GM12878 (cell line): ENCODE results near the gene SYN1. TPM values are rescaled to one million over a fixed set of nuclear protein-coding genes. Genes with fewer than 3 reads are reported as not detected.

Experiments
- ATAC-seq: fragments of 200-7000 bp; cut with Tn5 transposase; 3 replicates; pipeline ENCODE4 v1.9.1; 2020; ENCODE audit warnings: mild to moderate bottlenecking, moderate library complexity
- BruUV-seq: library from RNA; stranded (reverse); fragments of 400-500 nt; replicated peaks from 2 replicates; lab custom pipeline; 2021; lab: Mats Ljungman, UMichigan
- CTCF ChIA-PET: fragments of 300-600 bp; sonication (Branson Sonifier 250); formaldehyde crosslinking; extraction: SDS; loops from one replicate; lab custom pipeline; 2021; ENCODE audit warnings: inconsistent platforms; lab: Yijun Ruan, JAX
- POLR2A ChIA-PET: fragments of 350-600 bp; formaldehyde crosslinking; extraction: SDS; loops from one replicate; lab custom pipeline; 2021; ENCODE audit warnings: inconsistent platforms; lab: Charles Lee
- RAD21 ChIA-PET: fragments of 300-600 bp; sonication (Branson Sonifier 250); formaldehyde crosslinking; loops from one replicate; lab custom pipeline; 2023; ENCODE audit warnings: antibody characterized with exemption; ENCODE audit not compliant: unreplicated experiment; lab: Charles Lee
- SMC1A ChIA-PET: fragments of 300-600 bp; sonication (Branson Sonifier 250); formaldehyde crosslinking; loops from one replicate; lab custom pipeline; 2023; ENCODE audit not compliant: unreplicated experiment, uncharacterized antibody; lab: Charles Lee
- DNase-seq: peaks from one replicate; pipeline ENCODE4 v3.0.0-alpha.2; 2011; ENCODE audit warnings: low read depth, low spot score
- FAIRE-seq: peaks from 3 replicates; lab custom pipeline; 2011; peaks lifted over from hg19 to GRCh38; lab: Jason Lieb, UNC
- H2AFZ ChIP-seq: 2 replicates; pipeline ENCODE4 v1.6.0; 2011; ENCODE audit warnings: low read depth, low read length, control low read depth; ENCODE audit not compliant: control insufficient read depth
- H3K27ac ChIP-seq: 2 replicates; pipeline ENCODE4 v1.5.1; 2011; ENCODE audit warnings: control low read depth; ENCODE audit not compliant: control insufficient read depth, insufficient read depth
- H3K27me3 ChIP-seq, 2 experiments: replicated peaks in 1 of 2; 2 replicates each; pipeline versions ENCODE4 v1.6.0 to v1.6.1; 2011; ENCODE audit warnings: low read length in 1 of 2; ENCODE audit not compliant: control insufficient read depth in 2 of 2, insufficient read depth in 2 of 2
- H3K36me3 ChIP-seq, 2 experiments: 2 replicates each; pipeline ENCODE4 v1.5.1; 2011; ENCODE audit warnings: low read length in 1 of 2; ENCODE audit not compliant: control insufficient read depth in 2 of 2, insufficient read depth in 2 of 2
- H3K4me1 ChIP-seq: 2 replicates; pipeline ENCODE4 v1.6.1; 2011; ENCODE audit warnings: mild to moderate bottlenecking, low read length, moderate library complexity, mixed read lengths; ENCODE audit not compliant: control insufficient read depth, insufficient read depth
- H3K4me2 ChIP-seq: 2 replicates; pipeline ENCODE4 v1.6.0; 2011; ENCODE audit warnings: control low read depth; ENCODE audit not compliant: control insufficient read depth, insufficient read depth
- H3K4me3 ChIP-seq: fragments of 200-600 bp; sonication (generic); 2 replicates; pipeline ENCODE4 v1.5.1; 2016
- H3K79me2 ChIP-seq: 2 replicates; pipeline ENCODE4 v1.6.0; 2011; ENCODE audit warnings: low read length; ENCODE audit not compliant: control insufficient read depth, insufficient read depth
- H3K9ac ChIP-seq: 2 replicates; pipeline ENCODE4 v1.8.0; 2011; ENCODE audit warnings: low read length, control low read depth, mixed read lengths; ENCODE audit not compliant: control insufficient read depth, insufficient read depth
- H3K9me3 ChIP-seq: replicated peaks from 3 replicates; pipeline ENCODE4 v1.5.1; 2011; ENCODE audit warnings: mild to moderate bottlenecking, low read length; ENCODE audit not compliant: control insufficient read depth, insufficient read depth
- H4K20me1 ChIP-seq: 2 replicates; pipeline ENCODE4 v1.6.0; 2011; ENCODE audit not compliant: control insufficient read depth, insufficient read depth
- GATAD2B ChIP-seq: fragments of 450-650 bp; conservative IDR thresholded peaks from 2 replicates; pipeline ENCODE4 v1.6.1; 2017; ENCODE audit warnings: low read depth, mild to moderate bottlenecking, moderate library complexity
- IRF4 ChIP-seq: IDR thresholded peaks from 2 replicates; pipeline ENCODE4 v1.6.1; 2011; ENCODE audit warnings: low read depth, low read length
- NR2F1 ChIP-seq: fragments of 450-650 bp; conservative IDR thresholded peaks from 2 replicates; pipeline ENCODE4 v1.6.1; 2017; ENCODE audit warnings: mild to moderate bottlenecking
- ZBTB40 ChIP-seq: fragments of 450-650 bp; IDR thresholded peaks from 2 replicates; pipeline ENCODE4 v1.6.1; 2016; ENCODE audit warnings: mild to moderate bottlenecking, moderate library complexity, borderline replicate concordance
- WGBS: methylation state at CpG from one replicate; pipeline ENCODE4 v1.1.6; 2016; ENCODE audit warnings: low lambda C conversion rate; ENCODE audit not compliant: insufficient replicate concordance, insufficient coverage; ENCODE audit errors: missing lambda C conversion rate; 5-methylcytosine and 5-hydroxymethylcytosine counted together
- in situ Hi-C: fragments of 300-500 bp; cut with MboI; formaldehyde crosslinking; loops from 9 replicates; pipeline ENCODE4 v1.14.3; 2018; ENCODE audit warnings: mixed read lengths
- intact Hi-C: fragments of 100-400 bp; cut with micrococcal nuclease; formaldehyde crosslinking; loops from one replicate; pipeline ENCODE4 v1.14.2; 2022; ENCODE audit not compliant: unreplicated experiment
- polyA plus RNA-seq, 11 experiments: library from polyadenylated mRNA; depleted of rRNA in 4 of 11; unstranded in 6 of 11; stranded (reverse) in 5 of 11; fragments of >200 nt; fragmentation: Nextera tagmentation in 4 of 11; fragmentation: Illumina TruSeq in 1 of 11; extraction: Ambion mirVana in 4 of 11; extraction: Trizol in 1 of 11; gene quantifications; 1 replicate in 1 of 11; 2 replicates in 10 of 11; pipeline versions ENCODE4 v1.2.1 to v1.2.3, GENCODE V29; 2011 to 2016; ENCODE audit warnings: inconsistent platforms in 2 of 11, missing spikeins in 2 of 11, low read depth in 1 of 11
- total RNA-seq, 4 experiments: library from RNA; depleted of rRNA in 3 of 4; stranded (reverse); fragments of >200 nt in 3 of 4; fragmentation: Illumina TruSeq in 1 of 4; extraction: Trizol in 1 of 4; gene quantifications; 2 replicates each; pipeline versions ENCODE4 v1.2.1 to v1.2.3, GENCODE V29; 2013 to 2021

Gene SYN1
- total and polyA plus RNA-seq, 10 of the 15 experiments (the other 5 are each of a cell fraction or from before 2014, with no cell fraction given): 0.09 to 0.57 (median 0.16) TPM; not detected in 3

GRCh38 chrX:47564438-47565085 lies 55.1 kb downstream of the SYN1 start:
- intact Hi-C loops (loop anchor here (5.0 kb wide), 3 partner anchors 188 to 463 kb away; partner anchors contain the start of gene ZNF81), in situ Hi-C loops (loop anchor here (10.0 kb wide), 2 partner anchors 80 to 460 kb away; no protein-coding TSS in a partner anchor)
- Histone ChIP-seq H3K9ac (no peak overlapping the region), H3K27me3 (no peaks in the 10 kb centered on the region), H3K79me2 (peaks cover 22% of the 10 kb centered on the region), H3K36me3 (peaks cover 4 to 13% of the 10 kb centered on the region in 2 experiments), H3K4me3 (peak overlapping the region; percentile 40; the same call in 1 of the 2 replicates), H3K4me1 (no peaks in the 10 kb centered on the region; the same call in 1 of the 2 replicates), H3K27ac (peak overlapping the region; percentile 4; the same call in 1 of the 2 replicates), H3K9me3 (no peaks in the 10 kb centered on the region; the same call in 2 of the 3 replicates), H3K4me2 (peak overlapping the region; percentile 1; the same call in 1 of the 2 replicates), H4K20me1 (no peaks in the 10 kb centered on the region), H2AFZ (no peak overlapping the region)
- TF ChIP-seq IRF4: peak; percentile 69; the same call in 1 of the 2 replicates
- no peak for TF ChIP-seq ZBTB40
- 0 out of 2 replicates have a peak, but pooled peaks have one; percentile 29 for TF ChIP-seq GATAD2B
- TF ChIP-seq NR2F1: peak; percentile 45; the same call in 1 of the 2 replicates
- ATAC-seq (peak; percentile 19), DNase-seq (no peak), FAIRE-seq (no peak)
- SMC1A ChIA-PET: no interaction called here
- BruUV-seq: no TSS peak
- POLR2A ChIA-PET: interaction anchor here (1.1 kb wide), 2 partner anchors 15 to 67 kb away, joined by 3 to 4 read pairs; no protein-coding TSS in a partner anchor
- WGBS: 52% methylated on average over 12 of the region's 12 CpGs
- CTCF ChIA-PET: interaction anchor here (1.5 kb wide), 1 partner anchor 79 kb away, joined by 5 read pairs; no protein-coding TSS in a partner anchor
- RAD21 ChIA-PET: interaction anchor here (1.1 to 1.8 kb wide), 4 partner anchors 15 to 80 kb away, joined by 3 to 4 read pairs (median 4); partner anchors contain the start of gene CFP
